Measurements from ENCODE around the gene PKNOX1. TPM values are rescaled to one million over a fixed set of nuclear protein-coding genes. Genes with fewer than 3 reads are reported as not detected.
A peak's percentile ranks its signal among the peaks of the same experiment; 100 is the strongest.

The PKNOX1 gene
- total and polyA plus RNA-seq, 2 donors from 2014 or later = 7.9 to 25.2 TPM

GRCh38 chr21:43018519-43018918 is 44.2 kb downstream of the PKNOX1 start:
- Histone ChIP-seq H3K9me3 (ENCODE audit: control insufficient read depth in 2 of 3, insufficient read depth in 1 of 3, low read length in 3 of 3) (no peaks in the 10 kb centered on the region), H3K4me1 (ENCODE audit: control insufficient read depth in 2 of 3, insufficient read depth in 2 of 3, low read depth in 1 of 3, low read length in 3 of 3) (no peaks in the 10 kb centered on the region), H3K27ac (ENCODE audit: low read depth in 2 of 2, low read length in 2 of 2) (no peak overlapping the region), H3K36me3 (ENCODE audit: control insufficient read depth in 2 of 3, insufficient read depth in 3 of 3, low read length in 3 of 3) (peaks cover 2 to 33% (median 18%) of the 10 kb centered on the region in 3 donors), H3K4me3 (ENCODE audit: low read length in 3 of 3) (no peak overlapping the region), H3K9ac (ENCODE audit: low read length in 3 of 3) (no peak overlapping the region), H3K27me3 (ENCODE audit: control insufficient read depth, insufficient read depth, low read length) (no peaks in the 10 kb centered on the region)
- FAIRE-seq = no peak
- no peak for DNase-seq
- no peak for TF ChIP-seq CTCF (IDR thresholded peaks at IDR 0.05; ENCODE audit: borderline replicate concordance, extremely low read depth, insufficient read depth)
- intact Hi-C loops (cut with DNase I) = no loop called here

- TF ChIP-seq CTCF (IDR thresholded peaks at IDR 0.05; ENCODE audit: borderline replicate concordance, extremely low read depth, insufficient read depth) = no peak
- no peaks in the 10 kb centered on the region for H3K9me3 ChIP-seq (ENCODE audit: control insufficient read depth in 2 of 3, insufficient read depth in 1 of 3, low read length in 3 of 3)
- intact Hi-C loops (cut with DNase I) = no loop called here
- H3K4me1 ChIP-seq (ENCODE audit: control insufficient read depth in 2 of 3, insufficient read depth in 2 of 3, low read depth in 1 of 3, low read length in 3 of 3) = no peaks in the 10 kb centered on the region
- H3K27ac ChIP-seq (ENCODE audit: low read depth in 2 of 2, low read length in 2 of 2) = no peak overlapping the region
- no peak overlapping the region for H3K4me3 ChIP-seq (ENCODE audit: low read length in 3 of 3)
- no peak overlapping the region for H3K9ac ChIP-seq (ENCODE audit: low read length in 3 of 3)
- peaks cover 2 to 27% (median 19%) of the 10 kb centered on the region in 3 donors for H3K36me3 ChIP-seq (ENCODE audit: control insufficient read depth in 2 of 3, insufficient read depth in 3 of 3, low read length in 3 of 3)
- FAIRE-seq (no peak), DNase-seq (no peak)
- H3K27me3 ChIP-seq (ENCODE audit: control insufficient read depth, insufficient read depth, low read length) = no peaks in the 10 kb centered on the region
These were observed 45.8 kb downstream of the PKNOX1 start for GRCh38 chr21:43020177-43020576.

GRCh38 chr21:43020771-43021170 is 46.4 kb downstream of the PKNOX1 start:
- no peaks in the 10 kb centered on the region for H3K4me1 ChIP-seq (ENCODE audit: control insufficient read depth in 2 of 3, insufficient read depth in 2 of 3, low read depth in 1 of 3, low read length in 3 of 3)
- H3K27me3 ChIP-seq (ENCODE audit: control insufficient read depth, insufficient read depth, low read length) = no peaks in the 10 kb centered on the region
- no peak overlapping the region for H3K4me3 ChIP-seq (ENCODE audit: low read length in 3 of 3)
- no peak overlapping the region for H3K27ac ChIP-seq (ENCODE audit: low read depth in 2 of 2, low read length in 2 of 2)
- H3K36me3 ChIP-seq (ENCODE audit: control insufficient read depth in 2 of 3, insufficient read depth in 3 of 3, low read length in 3 of 3) = peaks cover 2 to 32% (median 19%) of the 10 kb centered on the region in 3 donors
- intact Hi-C loops (cut with DNase I) = no loop called here
- FAIRE-seq = no peak
- no peaks in the 10 kb centered on the region for H3K9me3 ChIP-seq (ENCODE audit: control insufficient read depth in 2 of 3, insufficient read depth in 1 of 3, low read length in 3 of 3)
- DNase-seq = peak in 3 of 5 donors; percentile 47 to 52 (median 49)
- no peak for TF ChIP-seq CTCF (IDR thresholded peaks at IDR 0.05; ENCODE audit: borderline replicate concordance, extremely low read depth, insufficient read depth)
- H3K9ac ChIP-seq (ENCODE audit: low read length in 3 of 3) = no peak overlapping the region

GRCh38 chr21:43021191-43021590 is 46.8 kb downstream of the PKNOX1 start:
- peaks cover 2 to 28% (median 16%) of the 10 kb centered on the region in 3 donors for H3K36me3 ChIP-seq (ENCODE audit: control insufficient read depth in 2 of 3, insufficient read depth in 3 of 3, low read length in 3 of 3)
- DNase-seq = no peak

More at GRCh38 chr21:43021191-43021590, 46.8 kb downstream of the PKNOX1 start:
- no peaks in the 10 kb centered on the region for H3K4me1 ChIP-seq (ENCODE audit: control insufficient read depth in 2 of 3, insufficient read depth in 2 of 3, low read depth in 1 of 3, low read length in 3 of 3)
- no peak overlapping the region for H3K9ac ChIP-seq (ENCODE audit: low read length in 3 of 3)
- H3K4me3 ChIP-seq (ENCODE audit: low read length in 3 of 3) = no peak overlapping the region
- no peak for FAIRE-seq
- H3K9me3 ChIP-seq (ENCODE audit: control insufficient read depth in 2 of 3, insufficient read depth in 1 of 3, low read length in 3 of 3) = no peaks in the 10 kb centered on the region
- H3K27ac ChIP-seq (ENCODE audit: low read depth in 2 of 2, low read length in 2 of 2) = no peak overlapping the region
- intact Hi-C loops (cut with DNase I) = no loop called here
- H3K27me3 ChIP-seq (ENCODE audit: control insufficient read depth, insufficient read depth, low read length) = no peaks in the 10 kb centered on the region
- no peak for TF ChIP-seq CTCF (IDR thresholded peaks at IDR 0.05; ENCODE audit: borderline replicate concordance, extremely low read depth, insufficient read depth)

Measured in kidney (tissue), 14 donors.